NCI-H187 treated with DMSO at 0.1 percent for 48 hours (cell line): ENCODE results near the gene RNF166.

Source experiments
- DNase-seq: peaks from one replicate; lab custom pipeline; 2025; lab: John Stamatoyannopoulos, UW

RNF166 gene, protein sequence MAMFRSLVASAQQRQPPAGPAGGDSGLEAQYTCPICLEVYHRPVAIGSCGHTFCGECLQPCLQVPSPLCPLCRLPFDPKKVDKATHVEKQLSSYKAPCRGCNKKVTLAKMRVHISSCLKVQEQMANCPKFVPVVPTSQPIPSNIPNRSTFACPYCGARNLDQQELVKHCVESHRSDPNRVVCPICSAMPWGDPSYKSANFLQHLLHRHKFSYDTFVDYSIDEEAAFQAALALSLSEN

DNA sequence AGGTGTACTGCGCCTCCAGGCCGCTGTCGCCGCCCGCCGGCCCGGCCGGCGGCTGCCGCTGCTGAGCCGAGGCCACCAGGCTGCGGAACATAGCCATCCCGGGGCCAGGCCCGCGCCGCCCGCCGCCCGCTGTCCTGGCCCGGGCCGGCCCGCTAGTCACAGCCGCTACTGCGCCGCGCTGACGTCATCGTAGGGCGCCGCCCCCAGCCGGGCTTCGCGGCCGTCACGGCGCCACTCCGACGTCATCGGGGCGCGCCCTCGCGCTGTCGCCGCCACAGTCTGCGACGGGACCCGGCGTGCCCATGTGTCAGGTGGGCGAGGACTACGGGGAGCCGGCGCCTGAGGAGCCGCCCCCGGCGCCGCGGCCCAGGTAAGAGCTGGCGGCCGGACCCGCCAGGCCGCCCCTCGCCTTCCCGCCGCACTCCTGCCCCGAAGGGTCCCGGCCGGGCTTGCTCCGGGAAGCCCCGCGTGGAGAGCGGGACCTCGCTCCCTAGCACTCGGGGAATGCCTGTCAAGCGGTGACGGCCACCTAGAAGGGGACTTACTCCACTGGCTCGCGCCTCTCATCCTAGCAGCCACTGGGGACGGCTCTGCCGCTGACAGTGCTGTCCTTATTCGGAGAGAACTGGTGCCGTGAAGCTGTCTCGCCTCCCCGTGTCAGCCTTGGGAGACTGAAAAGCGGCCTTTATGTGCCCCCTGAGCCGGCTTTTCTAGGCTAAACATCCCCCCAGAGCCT, at the start of gene RNF166, which contains the start of gene CTU2:
TSS of gene RNF166 (minus strand) at position 180 of the 736 bp plus-strand sequence. CDS start at position 97, 83 bp downstream.
TSS of gene CTU2 (plus strand) at position 275 of the 736 bp plus-strand sequence. CDS start at position 303, 28 bp downstream.
- DNase-seq: no peak

GRCh38 chr16:88754912-88755744, 48.9 kb upstream of the RNF166 start:
- DNase-seq: no peak

- DNase-seq: no peak
Observed at GRCh38 chr16:88754109-88754911, 48.1 kb upstream of the RNF166 start.

- DNase-seq: no peak
Observed at GRCh38 chr16:88753602-88754001, 47.4 kb upstream of the RNF166 start.

DNA sequence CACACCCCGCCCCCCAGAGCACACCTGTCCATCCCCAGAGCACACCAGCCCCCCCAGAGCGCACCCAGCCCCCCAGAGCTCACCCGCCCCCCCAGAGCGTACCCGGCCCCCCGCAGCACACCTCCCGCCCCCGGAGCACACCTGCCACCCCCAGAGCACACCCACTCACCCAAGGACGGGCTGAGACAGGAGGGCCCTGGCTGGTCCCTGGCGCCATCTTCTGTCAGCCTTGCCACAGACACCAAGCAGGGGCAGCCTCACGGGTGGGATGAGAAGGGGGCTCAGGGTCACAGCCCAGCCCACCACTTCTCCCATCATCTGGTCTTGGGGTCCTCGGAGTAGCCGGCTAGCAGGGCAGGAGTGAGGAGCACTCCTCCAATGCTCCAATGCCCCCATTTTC, 47.0 kb upstream of the RNF166 start:
- no peak for DNase-seq

DNA sequence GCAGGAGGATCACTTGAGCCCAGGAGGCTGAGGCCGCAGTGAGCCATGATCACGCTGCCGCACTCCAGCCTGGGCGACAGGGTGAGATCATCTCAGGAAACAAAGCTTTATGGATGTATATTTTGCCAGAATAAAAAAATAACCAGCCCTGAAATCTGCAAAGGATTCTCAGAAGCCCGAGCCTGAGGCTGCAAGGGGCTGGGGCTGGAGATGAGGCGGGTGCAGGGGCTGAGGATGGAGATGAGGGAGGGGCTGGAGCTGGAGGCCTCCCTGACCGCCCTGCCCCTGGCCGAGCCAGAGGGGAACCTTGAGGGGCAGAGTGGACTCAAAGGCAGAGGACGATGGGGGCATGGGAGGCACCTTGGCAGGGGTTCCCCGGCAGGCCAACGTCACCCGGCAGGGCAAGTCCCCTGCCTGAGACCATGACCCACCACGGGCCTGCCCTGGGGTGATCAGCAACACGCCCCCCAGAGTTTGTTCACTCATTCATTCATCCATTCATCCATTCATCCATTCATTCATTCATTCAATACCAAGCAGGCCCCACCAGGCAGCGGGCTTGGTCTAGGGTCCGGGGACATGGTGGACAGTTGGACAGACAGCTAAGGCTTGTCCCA, 46.3 kb upstream of the RNF166 start:
- no peak for DNase-seq

DNA sequence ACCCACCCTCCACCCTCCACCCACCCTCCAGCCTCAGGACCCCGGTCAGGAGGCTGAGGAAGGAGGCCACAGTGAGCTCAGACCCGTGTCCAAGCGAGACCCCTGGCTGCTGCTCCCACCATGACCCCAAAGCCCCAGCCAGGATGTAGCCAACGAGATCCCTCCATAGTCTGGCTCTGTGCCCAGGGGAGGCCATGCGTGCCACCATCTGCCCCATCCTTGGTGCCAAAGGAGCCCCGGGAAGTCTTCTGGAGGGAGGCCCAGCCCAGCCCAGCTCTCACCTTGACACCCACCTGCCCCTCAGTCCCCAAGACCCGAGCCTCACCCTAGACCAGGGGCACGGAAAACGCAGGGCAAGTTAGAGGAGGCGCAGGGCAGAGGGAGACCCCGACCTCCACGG, 44.6 kb upstream of the RNF166 start:
- no peak for DNase-seq

GRCh38 chr16:88749358-88749757, 43.1 kb upstream of the RNF166 start:
- no peak for DNase-seq

DNA sequence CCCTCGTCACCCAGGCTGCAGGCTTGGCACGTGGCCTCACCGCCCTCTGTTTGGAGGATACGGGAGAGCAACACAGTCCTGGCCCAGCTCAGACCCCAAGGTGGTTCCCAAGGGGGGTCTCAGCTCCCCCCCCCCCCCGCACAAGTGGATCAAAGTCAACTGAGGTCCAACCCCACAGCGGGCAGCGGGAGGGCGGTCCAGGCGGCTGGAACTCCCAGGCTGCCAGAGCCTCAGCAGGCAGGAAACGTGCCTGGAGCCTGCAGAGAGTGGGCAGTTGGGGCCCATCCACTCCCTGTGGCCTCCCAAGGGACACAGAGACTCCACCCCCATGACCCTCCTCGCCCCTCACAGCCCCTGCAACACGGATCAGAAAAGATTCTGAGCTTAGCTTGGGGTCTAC, 42.2 kb upstream of the RNF166 start:
- DNase-seq: no peak

GRCh38 chr16:88747588-88748301, 41.5 kb upstream of the RNF166 start:
- no peak for DNase-seq

- no peak for DNase-seq
Observed at GRCh38 chr16:88746506-88746905, 40.3 kb upstream of the RNF166 start.

GRCh38 chr16:88744577-88745521, 38.6 kb upstream of the RNF166 start:
- DNase-seq: no peak

DNA sequence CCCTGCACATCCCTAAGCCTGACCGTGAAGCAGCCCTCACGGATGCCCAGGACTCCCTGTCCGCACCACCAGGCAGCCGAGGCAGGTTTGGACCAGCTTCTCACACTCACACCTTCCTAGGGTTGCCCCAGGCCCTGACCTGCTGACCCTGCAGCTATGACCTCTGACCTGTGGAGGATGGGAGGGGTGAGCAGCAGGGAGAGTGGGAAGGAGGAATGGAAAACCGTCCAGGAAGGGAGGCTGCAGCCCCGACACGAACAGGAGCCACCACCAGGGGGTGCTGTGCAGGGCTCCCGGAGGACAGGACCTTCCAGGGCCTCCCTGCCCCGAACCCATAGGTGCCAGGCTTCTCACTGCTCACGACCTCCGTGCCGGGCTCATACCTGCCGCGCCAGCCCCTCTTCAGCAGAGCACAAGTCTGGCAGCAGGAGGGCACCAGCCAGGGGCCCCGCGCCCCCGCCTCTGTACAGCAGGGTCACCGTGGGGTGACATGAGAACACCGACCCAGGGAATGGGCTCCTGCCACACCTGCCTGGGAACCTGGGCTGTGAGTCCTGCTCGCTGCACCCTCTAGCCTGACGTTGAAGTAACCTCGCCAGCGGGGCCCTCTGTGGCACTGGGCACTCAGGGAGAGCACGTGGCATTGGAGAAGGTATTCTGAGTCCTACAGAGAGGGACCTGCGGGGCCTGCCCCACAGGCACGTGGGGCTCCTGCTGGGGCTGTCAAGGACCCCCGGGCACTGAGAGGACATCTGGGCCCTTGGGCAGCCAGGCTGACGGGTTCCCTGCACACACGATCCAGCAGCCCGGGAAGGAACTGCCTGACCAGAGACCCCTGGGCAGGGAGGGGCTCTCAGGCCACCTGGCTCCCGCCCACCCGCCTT, 37.7 kb upstream of the RNF166 start:
- DNase-seq: no peak

DNA sequence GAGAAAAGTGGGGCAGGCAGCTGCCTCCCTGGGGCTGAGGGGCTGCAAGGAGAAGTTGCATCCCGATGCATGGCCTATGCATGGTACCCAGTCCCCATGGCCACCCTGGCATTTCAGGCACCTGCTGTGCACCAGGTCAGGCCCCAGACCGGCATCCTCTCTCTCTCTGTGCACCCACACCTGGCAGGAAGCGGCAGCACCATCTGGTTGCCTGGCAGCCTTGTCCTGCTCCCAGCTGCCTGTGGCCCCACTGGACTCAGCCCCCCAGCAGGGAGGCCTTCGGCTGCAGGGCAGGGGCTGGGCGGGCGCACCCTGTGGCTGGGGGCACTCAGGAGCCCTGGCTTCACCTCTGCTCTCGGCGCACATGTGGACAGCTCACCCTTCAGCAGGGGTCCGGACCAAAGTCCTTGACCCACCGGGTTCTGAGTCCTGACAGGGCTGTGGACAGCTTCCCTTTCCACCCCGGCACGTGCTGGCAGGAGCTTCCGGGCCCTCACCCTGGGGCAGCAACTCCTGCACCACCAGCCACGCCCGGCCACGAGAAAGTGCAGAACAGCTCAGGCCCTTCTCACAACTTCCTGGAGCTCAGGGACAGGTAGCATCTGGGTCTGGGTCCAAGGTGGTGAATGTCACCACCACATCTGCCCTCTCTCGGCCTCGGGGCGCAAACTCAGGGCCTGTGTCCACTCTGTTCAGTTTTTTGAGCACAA, 36.8 kb upstream of the RNF166 start:
- DNase-seq: no peak

- DNase-seq: no peak
Observed at GRCh38 chr16:88741368-88741767, 35.2 kb upstream of the RNF166 start.

DNA sequence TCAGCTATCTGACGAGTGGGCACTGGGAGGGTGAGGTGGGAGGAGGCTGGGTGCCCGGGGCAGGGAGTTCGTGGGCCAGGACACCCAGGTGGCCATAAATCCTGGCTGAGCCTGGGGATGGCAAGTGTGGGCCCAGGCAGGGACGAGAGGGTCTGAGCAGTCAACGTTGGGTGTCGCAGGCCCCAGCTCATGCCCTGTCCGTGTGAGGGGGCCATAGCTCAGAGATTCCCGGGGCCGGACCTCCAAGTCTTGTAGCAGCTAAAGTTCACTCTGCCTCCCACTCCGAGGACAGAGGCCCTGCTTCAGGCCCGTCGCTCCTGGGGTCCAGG, 34.5 kb upstream of the RNF166 start:
- no peak for DNase-seq

DNA sequence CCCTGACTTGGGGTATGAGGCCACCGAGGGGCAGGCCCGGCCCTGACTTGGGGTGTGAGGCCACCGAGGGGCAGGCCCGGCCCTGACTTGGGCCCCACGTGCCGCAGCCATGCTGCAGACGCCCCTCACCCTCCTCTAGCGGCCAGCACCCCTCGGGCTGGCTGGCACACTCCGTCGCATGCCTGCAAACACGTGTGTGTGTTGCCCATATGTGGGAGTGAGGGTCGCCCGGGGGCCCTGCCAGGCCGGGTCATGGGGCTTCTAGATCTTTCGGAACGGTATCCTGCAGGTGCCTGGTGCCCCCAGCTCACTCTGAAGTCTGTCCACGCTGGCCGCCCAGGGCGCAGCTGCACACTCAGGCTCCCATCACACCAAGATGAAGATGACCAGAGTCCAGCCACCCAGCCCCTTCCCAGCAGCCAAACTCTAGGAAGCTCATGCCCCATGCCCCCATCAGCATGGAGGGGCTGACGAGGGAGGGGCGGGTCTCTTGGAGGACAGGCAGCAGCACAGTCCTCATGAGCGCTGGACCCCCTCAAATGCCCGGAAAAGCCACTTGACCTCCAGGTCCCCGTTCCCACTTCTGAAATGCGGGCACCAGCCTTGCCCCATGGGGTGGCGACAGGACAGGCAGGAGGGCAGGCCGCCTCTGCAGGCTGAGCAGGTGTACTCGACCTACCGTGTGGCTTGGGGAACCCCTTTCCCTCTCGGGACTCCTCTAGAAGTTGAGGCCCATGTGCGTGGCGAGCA, 33.9 kb upstream of the RNF166 start:
- DNase-seq: no peak
